Activated naive CD4-positive, alpha-beta T cell treated with anti-CD3 and anti-CD28 coated beads, Interleukin-2, amount 10 ng/mL, durations not matched to agents 5 hours and 36 hours (primary cell): Measurements from ENCODE around the gene TENT4B. TPM values are rescaled to one million over a fixed set of nuclear protein-coding genes. Genes with fewer than 3 reads are reported as not detected.

Experiments used
- total RNA-seq, 2 experiments: library from RNA; stranded (reverse); gene quantifications; one replicate each; pipeline ENCODE4 v1.2.3, GENCODE V29; 2021

Gene TENT4B
- 10 to 100 TPM; 17.2 to 17.7 TPM for total RNA-seq

GRCh38 chr16:50152807-50153595, at the start of gene TENT4B:
TENT4B (plus strand) TSS chr16:50153306; CDS start chr16:50153622, 316 bp downstream.

GRCh38 chr16:50266337-50267091, 113.4 kb downstream of the TENT4B start, which contains the start of gene ADCY7:
ADCY7 (plus strand) TSS chr16:50266551; CDS start chr16:50288180, 21,629 bp downstream.

Other genes starting within 250 kb of the TENT4B start
- gene CNEP1R1, start 128.1 kb upstream of the TENT4B start, total RNA-seq, result 10 to 100 TPM; 21.4 to 22.1 TPM
- 10 to 100 TPM; 23.4 to 28.0 TPM for gene HEATR3, start 87.3 kb upstream of the TENT4B start, total RNA-seq
- gene ADCY7, start 113.2 kb downstream of the TENT4B start, total RNA-seq, result 100 to 1,000 TPM; 221 to 226 TPM
- 10 to 100 TPM; 79.9 to 87.4 TPM for gene BRD7, start 215.7 kb downstream of the TENT4B start, total RNA-seq